Hematopoietic multipotent progenitor cell treated with erythropoietin and hydrocortisone succinate and interleukin-3 and kit ligand, for 17 days (in vitro differentiated cells): Measurements from ENCODE around the gene ENKUR.
"Not testable (repeated sequence)": the region's sequence is repeated elsewhere in the genome, so short reads cannot be mapped to it uniquely, and the experiment has no call there.

Experiments used
- DNase-seq: peaks from one replicate; pipeline ENCODE4 v3.0.0-alpha.2; 2015; ENCODE audit warnings: low spot score

ENKUR gene

DNA sequence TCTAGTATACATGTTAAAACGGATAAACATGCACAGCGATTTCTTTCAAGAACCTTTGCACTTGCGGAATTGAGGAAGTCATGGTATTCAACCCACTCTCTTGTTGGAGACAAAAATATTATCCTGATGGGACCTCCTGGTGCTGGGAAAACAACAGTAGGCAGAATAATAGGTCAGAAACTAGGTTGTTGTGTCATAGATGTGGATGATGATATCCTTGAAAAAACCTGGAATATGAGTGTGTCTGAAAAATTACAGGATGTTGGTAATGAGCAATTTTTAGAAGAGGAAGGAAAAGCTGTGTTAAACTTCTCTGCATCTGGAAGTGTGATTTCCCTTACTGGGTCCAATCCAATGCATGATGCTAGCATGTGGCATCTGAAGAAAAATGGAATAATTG is 7.3 kb upstream of the ENKUR start:
- no peak for DNase-seq

DNA sequence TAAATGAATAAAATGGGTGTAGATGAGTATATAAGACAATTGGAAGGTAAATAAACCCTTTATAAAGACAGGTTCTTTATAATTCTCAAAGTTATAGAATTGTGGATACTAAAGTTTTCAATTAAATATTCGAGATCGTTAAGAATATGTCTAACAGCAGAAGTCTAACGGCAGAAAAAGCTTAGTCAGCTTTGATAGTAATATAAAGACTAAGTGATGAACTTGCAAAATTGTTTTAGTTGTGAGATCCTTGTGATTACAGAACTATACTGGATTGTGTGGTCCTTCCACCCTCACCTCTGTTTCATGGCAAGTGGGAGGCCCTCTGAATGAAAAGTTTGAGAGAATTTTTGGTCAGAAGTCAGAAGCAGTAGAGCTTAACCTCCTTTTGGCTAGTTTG is 2.7 kb upstream of the ENKUR start:
- no peak for DNase-seq

DNA sequence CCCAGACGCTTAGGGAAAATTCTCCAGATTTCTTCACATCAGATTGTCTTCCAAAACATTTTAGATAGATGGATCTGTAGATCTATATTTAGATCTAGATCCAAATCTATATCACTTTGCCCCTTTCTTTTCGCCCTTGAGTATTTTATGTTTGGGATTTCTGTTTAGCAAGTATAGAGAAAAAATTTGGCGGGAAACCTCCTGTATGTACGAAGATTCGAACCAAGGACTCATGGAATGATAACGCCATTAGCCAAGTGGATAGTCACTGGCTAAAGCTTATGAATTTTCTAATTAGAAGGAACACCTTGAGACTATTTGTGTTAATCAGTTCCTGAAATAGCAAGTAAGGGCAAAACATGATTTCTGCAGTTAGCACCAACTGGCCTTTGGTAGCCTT is 1.7 kb upstream of the ENKUR start:
- no peak for DNase-seq

DNA sequence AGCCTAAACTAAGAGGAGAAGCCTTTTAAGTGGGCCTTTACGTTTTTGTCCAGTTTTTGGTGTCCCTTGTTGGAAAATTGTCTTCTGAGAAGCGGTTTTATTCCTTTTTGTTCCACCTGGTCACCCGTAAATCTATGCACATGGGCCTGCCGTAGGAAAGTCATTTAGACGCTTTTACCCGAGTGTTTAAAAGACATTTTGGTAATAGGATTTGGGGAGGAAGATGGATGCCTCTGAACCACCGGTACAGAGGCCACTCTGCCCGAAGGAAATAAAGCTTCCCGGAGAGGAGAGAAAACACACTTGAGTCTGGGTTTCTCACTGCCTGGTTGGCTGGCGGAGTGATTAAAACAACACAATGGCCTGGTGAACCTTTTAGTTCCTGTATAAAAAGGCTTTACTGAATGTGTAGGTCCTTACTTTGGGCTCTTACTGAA is 1.2 kb upstream of the ENKUR start:
- no peak for DNase-seq

DNA sequence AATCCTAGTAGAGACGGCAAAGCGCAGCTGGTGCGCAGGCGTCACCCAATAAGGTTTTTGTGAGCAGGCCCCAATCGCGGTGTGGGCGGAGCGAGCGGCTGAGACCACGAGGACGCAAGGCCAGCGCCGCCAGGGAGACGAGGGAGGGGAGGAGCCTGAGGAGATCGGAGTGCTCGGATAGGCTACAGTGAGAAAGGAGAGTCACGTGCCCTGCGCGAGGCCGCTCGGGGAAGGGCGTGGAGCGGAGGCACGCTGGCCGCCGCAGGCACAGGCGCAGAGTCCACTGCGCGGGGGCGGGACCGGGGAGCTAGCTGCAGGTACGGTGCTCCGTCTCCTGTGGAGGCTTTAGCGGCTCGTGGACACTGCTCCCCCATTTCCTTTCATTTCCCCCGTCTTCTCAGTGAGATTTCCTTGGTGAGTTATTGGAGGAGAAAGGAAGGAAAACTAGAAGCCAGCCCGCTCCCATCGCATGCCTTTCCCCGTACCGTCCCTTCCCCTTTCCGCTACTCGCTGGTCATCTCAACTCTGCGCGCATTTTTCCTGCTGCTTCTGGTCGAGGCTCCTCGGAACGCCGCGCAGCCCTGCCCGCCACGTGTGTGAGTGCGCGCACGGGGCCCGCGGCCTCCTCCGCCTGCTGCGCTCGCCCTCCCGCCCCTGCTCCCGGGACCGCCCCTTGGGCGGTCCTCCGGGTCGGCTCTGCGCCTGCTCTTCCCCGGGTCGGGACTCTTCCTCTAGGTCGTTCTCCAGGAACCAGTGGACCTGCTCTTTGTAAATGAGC is 607 bp upstream of the ENKUR start, which contains the start of gene THNSL1:
THNSL1 (plus strand) TSS at position 237 of the 778 bp plus-strand sequence. CDS start 6,612 bp downstream, outside the sequence.
- peak; percentile 95 for DNase-seq

DNA sequence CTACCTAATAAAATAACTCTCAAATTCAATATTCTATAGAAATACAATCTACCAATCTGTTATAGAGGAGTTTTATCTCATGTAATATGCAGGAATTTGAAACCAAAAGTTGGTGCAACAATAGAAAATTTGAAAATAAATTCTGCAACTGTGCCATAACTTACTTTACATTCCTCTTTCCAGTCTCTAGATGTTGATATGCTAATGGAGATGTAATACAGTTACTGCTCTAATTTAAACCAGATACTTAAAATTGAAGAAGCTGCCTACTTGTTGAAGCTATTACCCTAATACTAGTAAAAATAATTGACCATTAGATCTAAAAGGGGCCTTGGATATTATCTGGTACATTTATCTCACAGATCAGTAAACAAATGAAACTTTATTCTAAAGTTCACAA is 1.4 kb downstream of the ENKUR start:
- DNase-seq: no peak

DNA sequence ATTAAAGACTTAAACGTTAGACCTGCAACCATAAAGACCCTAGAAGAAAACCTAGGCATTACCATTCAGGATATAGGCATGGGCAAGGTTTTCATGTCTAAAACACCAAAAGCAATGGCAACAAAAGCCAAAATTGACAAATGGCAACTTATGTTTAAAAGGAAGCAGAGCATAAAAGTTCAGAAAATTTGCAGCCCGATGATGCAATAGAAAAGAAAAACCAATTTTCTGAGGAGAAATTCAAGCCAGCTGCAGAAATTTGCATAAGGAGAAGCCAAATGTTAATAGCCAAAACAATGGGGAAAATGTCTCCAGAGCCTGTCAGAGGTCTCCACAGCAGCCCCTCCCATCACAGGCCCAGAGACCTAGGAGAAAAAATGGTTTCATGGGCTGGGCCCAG is 4.4 kb downstream of the ENKUR start:
- not testable (repeated sequence) for DNase-seq

DNA sequence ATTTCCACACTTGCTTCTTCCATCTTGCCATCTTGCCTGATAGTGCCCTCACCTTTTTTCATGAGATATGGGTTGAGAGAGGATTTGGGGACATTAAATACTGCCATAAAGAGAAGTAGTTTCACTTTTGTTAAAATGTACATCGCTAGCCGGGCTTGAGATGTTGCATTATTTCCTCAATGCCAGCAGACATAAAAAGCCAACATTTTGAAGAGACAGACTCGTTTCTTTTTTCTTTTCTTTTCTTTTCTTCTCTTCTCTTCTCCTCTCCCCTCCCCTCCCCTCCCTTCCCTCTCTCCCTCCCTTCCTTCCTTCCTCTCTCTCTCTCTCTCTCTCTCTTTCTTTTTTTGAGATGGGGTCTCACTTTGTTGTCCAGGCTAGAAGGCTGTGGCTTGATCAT is 17.9 kb downstream of the ENKUR start:
- DNase-seq: no peak

DNA sequence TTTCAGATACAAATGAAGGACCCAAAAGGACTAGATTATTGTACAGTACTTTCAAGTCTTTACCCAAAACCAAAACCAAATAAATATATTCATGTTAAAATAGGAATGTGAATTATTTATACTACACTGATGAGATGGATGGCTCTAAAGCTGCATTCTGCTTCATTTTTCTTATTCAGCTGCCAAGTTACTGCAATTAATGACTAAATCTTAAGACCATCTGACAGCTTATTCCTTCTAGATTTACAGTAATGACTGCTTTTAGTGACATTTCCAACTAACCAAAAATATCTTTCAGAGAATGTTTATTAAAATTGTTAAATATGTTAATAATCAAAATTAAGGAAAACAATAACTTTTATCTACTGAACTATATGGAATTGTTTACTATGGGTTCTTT is 20.9 kb downstream of the ENKUR start:
- no peak for DNase-seq

DNA sequence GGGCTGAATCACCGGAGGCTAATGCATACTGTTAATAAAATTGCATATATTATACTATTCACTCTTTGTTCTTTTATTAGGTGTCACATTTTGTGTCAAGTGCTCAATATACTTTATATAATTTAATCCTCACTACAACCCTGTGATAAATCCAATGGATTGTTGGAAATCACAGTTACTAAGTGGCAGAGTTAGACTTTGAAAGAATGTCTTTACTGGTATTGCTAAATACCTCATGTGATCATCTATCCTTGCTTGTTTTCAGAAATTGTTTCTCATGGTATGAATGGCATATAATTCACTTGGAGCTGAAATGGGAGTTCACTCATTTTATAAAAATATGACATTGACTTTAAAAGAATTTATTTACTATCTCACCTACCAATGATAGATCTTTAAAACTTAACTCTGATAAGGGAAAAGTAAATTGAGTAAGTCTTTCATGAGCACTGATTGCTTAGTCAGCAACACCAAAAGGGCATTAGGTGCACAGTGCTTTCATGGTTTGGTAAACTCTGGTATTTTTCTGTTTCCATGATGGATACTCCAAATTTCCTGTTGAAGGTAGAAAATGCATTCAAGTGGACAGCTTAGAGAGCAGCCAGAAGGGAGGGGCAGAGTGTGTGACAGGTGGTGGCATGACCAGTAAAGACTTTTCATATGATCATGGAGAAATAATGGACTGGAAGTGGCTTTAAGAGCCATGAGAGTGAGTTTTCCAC is 22.6 kb downstream of the ENKUR start:
- DNase-seq: no peak

DNA sequence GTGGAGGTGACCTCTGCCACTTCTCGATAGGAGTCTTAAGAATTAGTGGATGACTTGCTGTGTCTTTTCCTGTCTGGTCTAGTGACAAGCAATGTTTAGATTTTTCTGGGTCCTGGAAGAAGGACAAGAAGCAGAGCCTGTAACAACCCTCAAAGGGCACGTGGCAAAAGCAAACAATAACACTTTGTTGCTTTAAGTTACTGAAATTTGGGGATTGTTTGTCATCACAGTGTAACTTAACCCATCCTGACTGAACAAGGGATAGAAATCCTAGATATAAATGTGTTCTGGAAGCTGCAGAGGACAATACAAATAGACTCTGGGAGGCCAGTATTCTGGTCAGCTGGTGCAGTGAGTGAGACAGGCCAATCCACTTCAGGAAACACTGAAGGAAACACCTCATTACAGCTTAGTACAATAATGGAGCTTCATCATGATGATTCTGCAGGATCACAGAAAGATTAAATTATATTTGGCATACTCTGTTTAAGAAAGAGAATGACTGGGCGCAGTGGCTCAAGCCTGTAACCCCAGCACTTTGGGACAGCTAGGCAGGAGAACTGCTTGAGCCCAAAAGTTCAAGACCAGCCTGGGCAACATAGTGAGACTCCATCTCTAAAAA is 23.3 kb downstream of the ENKUR start:
- DNase-seq: no peak

DNA sequence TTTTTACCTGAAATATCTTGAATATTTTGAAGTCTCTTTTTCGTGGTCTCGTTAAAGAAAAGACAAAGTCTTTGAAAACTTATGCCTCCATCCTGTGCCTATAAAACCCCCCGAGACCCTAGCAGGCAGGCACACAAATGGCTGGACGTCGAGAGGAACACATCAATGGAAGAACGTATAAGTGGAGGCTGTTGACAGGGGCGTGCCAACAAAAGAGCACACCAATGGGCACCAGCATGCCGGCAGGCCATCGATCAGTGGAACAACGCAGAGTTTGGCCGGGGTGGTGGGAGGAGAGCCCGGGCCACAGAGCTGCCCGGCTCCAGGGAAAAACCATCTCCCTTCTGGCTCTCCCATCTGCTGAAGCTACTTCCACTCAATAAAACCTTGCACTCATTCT is 24.7 kb downstream of the ENKUR start:
- DNase-seq: no peak

DNA sequence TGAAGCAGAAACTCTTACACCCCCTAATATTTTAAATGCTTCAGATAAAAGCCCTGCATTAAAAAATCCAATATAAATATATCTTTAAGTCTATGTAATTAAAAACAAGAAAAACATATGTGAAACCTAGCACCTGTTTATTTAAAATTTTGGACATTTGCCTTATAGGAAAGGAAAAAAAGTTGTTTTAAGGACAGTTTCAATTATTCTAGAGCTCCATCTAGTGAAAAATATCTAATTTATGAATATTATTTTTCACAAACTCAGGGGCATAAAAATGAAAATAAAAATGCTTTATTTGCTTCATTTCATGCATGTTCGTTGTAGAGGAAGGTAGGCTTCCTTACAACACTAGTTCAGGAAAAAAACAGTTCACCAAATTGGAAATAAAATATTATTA is 26.1 kb downstream of the ENKUR start:
- DNase-seq: no peak

DNA sequence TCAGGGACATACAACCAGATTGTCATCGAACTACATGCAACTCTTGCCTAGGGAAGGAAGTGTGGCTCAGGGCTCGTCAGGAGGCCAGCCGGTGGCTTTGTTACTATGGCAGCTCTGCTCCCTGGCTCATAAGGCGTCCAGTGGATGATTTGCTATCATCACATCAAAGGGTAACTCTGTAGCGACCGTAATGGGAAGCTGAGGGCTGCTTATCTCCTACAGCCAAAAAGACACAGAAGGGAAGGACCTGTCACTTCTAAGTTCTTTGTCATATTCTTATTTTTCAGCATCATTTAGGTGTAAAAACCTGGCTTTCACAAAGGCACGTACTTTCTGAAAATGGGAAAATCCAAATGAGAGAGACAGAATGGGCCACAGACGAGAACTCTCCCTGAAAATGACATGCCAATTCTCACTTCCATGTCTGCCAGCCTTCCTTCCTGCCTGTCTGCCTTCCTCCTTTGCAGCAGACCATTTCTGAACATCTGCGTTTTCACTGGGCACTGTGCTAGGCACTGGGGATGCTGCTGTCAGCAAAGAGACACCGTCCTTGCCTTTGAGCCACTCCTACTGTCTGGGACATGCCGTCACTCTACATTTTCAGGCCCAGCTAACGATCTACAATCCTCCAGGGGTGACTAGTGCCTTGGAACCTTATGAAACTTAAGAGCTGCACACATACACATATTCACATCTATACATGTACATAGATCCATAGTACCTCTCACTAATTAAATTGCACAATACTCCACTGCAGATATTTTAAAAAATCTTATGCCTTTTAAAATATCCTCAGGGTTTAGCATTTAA is 26.9 kb downstream of the ENKUR start:
- no peak for DNase-seq

DNA sequence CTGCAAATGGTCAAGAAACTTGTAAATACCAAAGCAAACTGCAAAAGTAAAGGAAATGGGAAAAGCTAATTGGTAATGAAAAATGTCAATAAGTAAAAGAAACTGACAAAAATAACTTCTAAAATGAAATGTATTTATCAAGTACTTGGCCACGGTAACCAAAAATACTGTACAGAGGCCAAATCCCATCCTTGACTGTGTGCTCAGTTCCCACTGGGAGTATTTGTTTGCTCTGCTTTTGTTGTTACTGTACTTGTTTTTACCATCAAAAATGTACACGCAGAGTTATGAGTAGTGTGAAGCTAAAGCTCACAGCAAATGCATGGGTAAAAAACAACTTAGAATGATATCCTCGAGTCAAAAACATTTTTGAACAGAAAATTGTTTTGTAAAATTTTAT is 31.1 kb downstream of the ENKUR start:
- no peak for DNase-seq

DNA sequence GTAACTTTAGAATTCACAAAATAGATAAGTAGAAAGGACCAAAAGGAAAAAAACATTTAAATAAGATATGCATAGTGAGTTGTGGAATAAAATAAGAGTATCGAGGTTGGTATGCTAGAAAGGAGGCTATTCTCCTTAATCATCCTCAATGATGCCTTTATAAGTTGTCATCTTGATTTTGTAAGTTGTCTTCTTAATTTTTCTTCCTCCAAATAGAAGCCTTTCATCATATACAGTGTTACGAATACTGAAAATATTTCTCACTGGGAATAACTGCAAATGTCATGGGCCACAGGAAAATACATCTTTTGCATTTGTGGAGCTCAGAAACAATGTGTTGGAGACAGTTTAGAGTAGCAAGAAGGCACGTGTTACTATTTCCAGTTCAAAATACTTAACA is 32.0 kb downstream of the ENKUR start:
- DNase-seq: no peak

DNA sequence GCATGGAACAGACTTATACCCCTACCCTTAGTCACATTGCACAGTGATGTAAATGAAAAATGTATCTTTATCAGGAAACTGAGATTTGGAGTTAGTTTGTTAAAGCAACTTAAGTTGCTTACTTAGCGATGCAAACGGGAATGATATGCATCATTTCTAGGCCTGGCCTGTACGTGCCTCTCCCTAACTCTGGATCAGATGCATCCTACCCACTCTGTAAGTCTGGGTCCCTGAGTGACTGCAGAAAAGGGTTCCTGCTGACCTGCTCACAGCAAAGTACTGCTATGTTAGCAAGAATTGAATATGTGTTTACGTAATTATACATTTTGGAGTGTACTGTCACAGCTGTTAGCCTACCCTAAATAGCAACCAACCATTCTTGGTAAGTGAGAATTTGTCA is 32.8 kb downstream of the ENKUR start:
- DNase-seq: no peak

DNA sequence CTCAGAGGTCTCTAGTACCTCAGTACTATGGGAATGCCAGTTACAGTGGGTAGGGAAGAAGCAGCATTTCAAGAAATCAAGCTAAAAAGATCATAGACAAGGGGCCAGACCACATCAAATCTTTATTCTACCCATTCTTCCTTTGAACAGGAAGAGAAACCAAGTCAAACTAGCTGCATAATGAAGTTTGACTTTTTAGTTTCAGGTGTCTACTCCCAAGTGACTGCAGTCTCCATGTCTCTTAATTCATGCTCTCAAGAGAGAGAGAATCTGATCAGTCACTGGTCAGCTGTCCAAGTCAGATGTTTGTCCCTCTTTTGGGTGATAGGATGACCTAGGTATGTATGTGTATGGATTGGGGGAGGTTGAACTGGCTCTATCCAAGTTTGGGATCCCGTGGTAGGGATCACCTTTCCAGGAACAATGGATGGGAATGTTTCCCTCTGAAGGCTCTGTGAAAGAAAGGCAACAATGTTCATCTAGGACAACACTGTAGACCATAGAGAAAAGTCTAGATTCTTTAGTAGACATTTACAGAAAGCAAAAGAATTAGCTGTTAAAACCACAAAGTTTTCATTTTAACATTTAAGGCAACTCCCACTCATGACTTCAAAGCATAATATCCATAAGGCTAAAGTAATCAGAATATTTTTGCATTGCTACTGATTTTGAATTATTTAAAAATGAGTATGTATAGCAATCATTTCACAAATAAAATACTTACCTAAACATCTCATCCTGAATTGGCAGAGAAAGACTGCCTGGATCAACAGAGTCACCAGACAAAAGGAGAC is 33.4 kb downstream of the ENKUR start:
- no peak for DNase-seq

DNA sequence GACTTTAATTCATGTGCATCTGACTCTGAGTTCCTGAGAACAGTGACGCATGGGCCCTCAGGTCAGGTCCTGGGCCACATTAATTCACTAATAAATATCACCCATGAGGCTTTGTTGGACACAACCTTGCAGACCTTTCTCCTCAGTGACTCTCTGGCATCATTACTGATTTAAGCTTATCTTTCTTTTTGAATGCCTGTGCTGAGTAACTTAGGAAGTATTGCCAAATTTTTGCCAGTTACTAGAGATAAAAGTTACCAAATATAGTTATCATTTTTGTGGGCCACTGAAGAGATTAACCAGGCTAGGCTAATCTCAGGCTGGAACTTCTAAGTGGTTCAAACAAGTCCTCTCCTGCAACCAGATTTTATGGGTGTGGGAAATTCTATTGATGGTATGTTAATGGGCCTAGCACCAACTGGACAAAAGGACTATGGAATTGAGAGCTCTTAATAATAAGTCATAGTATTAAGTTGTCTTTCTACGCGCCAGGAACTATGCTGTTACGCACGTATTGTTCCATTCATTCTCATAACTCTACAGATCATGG is 34.7 kb downstream of the ENKUR start:
- no peak for DNase-seq

DNA sequence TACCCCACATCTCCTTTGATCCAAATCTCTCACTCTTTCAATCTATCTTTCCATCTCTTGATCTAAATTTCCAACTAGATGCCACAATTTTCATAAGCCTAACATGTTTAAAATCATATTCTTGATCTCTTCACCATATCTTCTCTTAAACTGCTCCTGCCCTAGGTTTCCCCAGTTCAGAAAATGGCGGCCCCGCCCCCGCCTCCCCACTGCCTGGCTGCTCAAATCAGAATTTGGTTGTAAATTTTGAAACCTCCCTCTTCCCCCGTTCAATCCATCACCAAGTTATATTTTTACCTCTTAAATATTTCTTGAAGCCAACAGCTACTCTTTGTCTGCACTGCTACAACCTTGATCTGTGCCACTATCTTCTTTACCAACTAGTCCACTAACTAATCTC is 36.3 kb downstream of the ENKUR start:
- no peak for DNase-seq

DNA sequence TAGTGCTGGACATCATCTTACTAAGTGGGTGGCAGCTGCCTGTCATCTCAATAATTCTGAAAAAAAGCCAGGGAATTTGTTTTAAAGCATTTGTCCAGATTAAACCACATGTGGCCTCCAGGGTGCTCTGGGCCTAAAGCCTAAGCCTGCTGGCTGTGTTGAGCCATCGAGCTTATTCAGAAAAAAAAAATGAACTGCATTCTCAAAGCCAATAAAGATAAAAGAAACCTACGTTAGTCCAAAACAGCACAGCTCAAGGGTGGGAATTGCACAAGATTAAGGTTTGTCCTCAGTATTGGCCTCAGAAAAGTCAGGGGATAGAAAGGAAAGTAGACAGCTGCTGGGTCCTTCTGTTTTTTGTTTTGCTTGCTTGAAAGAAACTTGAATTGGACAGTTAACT is 41.0 kb downstream of the ENKUR start:
- no peak for DNase-seq
